Measurements from ENCODE around the gene COL23A1.

The COL23A1 gene

GRCh38 chr5:178207917-178208280, 382.3 kb downstream of the COL23A1 start:
- no peak for TF ChIP-seq CTCF (IDR thresholded peaks at IDR 0.05; ENCODE audit: low read depth, low read length, missing control alignments)
- H3K4me3 ChIP-seq (ENCODE audit: low read depth, low read length), result no peak overlapping the region
- DNase-seq (ENCODE audit: low read depth), result no peak

- no peak for DNase-seq (ENCODE audit: low read depth)
- TF ChIP-seq CTCF (IDR thresholded peaks at IDR 0.05; ENCODE audit: low read depth, low read length, missing control alignments), result no peak
- no peak overlapping the region; the same call in 1 of the 2 replicates for H3K4me3 ChIP-seq (ENCODE audit: low read depth, low read length)
These were observed 382.8 kb downstream of the COL23A1 start for GRCh38 chr5:178207183-178207916.

GRCh38 chr5:178206166-178207101, 383.8 kb downstream of the COL23A1 start:
- no peak for DNase-seq (ENCODE audit: low read depth)
- peak overlapping the region; percentile 86 for H3K4me3 ChIP-seq (ENCODE audit: low read depth, low read length)
- TF ChIP-seq CTCF (IDR thresholded peaks at IDR 0.05; ENCODE audit: low read depth, low read length, missing control alignments), result no peak

- no peak for TF ChIP-seq CTCF (IDR thresholded peaks at IDR 0.05; ENCODE audit: low read depth, low read length, missing control alignments)
- peak overlapping the region; percentile 86 for H3K4me3 ChIP-seq (ENCODE audit: low read depth, low read length)
- no peak for DNase-seq (ENCODE audit: low read depth)
These were observed 384.5 kb downstream of the COL23A1 start for GRCh38 chr5:178205749-178206047.

GRCh38 chr5:178204935-178205748, 385.1 kb downstream of the COL23A1 start:
- peak; percentile 48 for DNase-seq (ENCODE audit: low read depth)
- TF ChIP-seq CTCF (IDR thresholded peaks at IDR 0.05; ENCODE audit: low read depth, low read length, missing control alignments), result no peak
- peak overlapping the region; percentile 86 for H3K4me3 ChIP-seq (ENCODE audit: low read depth, low read length)

GRCh38 chr5:178204182-178204934, 385.8 kb downstream of the COL23A1 start, which contains the start of gene HNRNPAB:
TSS of gene HNRNPAB (plus strand) at chr5:178204533. CDS start at chr5:178204838, 305 bp downstream.
- peak; percentile 90 for DNase-seq (ENCODE audit: low read depth)
- TF ChIP-seq CTCF (IDR thresholded peaks at IDR 0.05; ENCODE audit: low read depth, low read length, missing control alignments), result no peak
- peak within 1 kb of the TSS; percentile 86 for H3K4me3 ChIP-seq (ENCODE audit: low read depth, low read length)
